HuH-7.5 (cell line): ENCODE measurements around the gene ARHGAP24.
"Not testable (repeated sequence)": the region's sequence is repeated elsewhere in the genome, so short reads cannot be mapped to it uniquely, and the experiment has no call there.

Experiments
- DNase-seq: peaks from one replicate; pipeline ENCODE4 v3.0.0; 2011; ENCODE audit warnings: low spot score

ARHGAP24 gene

DNA sequence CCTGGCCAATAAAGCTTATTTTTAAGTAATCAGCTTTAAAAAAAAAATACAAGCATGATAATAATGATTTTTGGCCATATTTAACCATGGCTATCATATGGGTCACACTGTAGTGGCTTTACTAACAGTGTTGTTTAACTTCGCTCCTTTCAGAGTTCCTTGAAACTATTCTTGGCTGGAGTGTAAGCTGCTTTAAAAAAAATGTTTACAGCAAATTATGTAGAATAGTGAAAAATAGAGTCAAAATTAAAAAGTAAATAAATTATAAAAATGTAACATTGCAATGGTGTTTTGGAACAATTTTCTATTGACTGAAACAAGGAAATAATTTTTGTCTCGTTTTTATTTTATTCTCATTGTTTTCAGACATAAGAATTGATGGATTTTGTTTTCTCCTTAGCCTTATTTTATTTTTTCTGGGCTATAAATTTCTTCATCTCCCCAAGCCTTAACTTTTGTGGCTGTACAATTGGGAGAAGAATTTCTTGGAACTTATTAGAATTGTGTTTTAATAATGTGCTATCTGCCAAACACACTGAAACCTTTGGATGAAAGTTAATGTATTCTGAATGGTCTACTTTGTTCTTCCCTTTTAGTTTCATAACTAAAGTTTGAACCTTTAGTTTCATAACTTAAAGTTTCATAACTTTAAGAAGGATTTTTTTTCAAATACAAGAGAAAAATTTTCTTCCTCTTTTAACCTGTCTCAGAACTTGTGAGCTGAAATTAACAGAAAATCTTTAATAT, 182.0 kb downstream of the ARHGAP24 start:
- DNase-seq: no peak

- DNase-seq: no peak
Measured at GRCh38 chr4:85658766-85659439, 184.0 kb downstream of the ARHGAP24 start.

DNA sequence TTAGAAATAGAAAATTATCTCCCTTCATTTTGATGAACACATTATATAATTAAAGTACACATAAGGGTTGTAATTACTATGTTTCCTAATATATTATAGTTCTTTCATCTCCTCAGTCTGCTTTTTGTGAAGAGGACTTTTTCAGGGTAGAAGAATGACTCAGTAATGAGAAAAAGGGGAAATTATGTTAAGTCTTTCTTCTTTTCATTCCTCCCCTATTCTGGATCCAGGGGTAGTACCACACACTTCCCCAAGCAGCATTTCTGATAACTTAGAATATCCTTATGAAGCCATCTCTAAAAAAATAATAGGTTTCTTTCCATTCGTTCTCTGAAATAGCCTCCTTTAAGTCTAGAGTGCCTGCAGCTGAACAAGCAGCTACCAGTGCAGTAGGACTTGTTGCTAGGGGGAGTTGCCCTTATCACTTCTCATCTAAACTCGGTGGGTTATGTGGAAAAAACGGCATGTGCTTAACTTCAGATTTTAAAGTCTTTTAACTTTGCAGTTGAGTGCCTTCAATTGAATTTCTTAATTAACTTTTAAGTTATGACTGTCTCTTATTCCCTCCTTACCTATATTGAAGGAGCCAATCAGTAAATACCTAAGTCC, 184.8 kb downstream of the ARHGAP24 start:
- DNase-seq: no peak

GRCh38 chr4:85666625-85667024, 191.7 kb downstream of the ARHGAP24 start:
- DNase-seq: not testable (repeated sequence)

DNA sequence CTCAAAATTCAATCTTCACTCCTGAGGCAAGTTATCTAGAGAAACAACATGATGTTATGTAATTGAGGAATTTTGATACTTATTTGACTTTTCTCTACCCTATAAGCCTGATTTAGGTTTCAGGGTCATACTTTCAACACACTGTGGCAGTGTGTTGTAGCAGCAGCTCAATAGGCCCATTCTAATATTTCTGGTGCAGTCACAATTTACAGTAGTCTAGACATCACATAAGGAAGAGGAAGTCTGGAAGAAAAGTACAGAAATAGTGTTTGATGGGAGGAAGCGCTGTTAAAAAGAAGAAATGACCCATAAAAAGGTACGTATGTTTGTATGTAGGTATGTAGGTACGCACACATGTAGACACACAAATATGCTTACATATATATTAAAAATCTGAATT, 194.3 kb downstream of the ARHGAP24 start:
- DNase-seq: no peak

GRCh38 chr4:85669992-85670548, 195.1 kb downstream of the ARHGAP24 start:
- no peak for DNase-seq

DNA sequence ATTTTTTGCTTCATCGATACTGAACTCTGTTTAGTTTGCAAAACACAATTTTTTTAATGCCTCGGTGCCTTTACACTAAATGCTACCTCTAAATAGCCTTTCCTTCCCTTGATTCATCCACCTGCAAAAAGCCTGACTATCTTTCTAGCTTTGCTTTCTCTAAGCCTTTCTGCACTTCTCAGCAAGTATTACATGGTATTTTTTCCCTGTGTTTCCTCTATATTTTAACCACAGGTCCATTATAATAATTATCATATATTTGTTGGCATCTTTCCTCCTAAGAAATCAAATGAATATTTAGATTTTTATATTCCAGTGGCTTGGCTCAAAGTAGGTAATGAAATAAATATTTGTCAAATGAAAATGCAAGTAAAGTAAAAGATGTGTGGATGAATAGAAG, 196.2 kb downstream of the ARHGAP24 start:
- DNase-seq: no peak

DNA sequence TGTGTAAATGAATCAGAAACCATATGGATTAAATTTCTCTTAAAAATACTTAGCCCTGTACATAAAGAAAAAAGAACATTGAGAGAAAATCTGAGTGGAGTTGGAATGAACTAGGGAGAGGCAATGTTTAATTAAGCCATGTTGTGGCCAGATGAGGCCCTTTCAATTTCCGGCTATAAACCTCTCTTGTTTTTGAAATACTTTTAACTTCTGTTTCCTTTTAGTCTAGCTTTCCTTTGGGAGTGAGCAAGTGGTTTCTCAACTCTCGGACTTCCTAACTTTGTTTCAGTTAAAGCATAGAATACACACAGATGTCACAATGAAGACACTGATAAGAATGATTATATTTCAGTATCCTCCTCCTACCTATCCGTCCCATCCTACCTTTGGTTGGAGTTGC, 197.2 kb downstream of the ARHGAP24 start:
- no peak for DNase-seq

- no peak for DNase-seq
Measured at GRCh38 chr4:85672959-85673358, 198.0 kb downstream of the ARHGAP24 start.

GRCh38 chr4:85673540-85673939, 198.6 kb downstream of the ARHGAP24 start:
- no peak for DNase-seq

DNA sequence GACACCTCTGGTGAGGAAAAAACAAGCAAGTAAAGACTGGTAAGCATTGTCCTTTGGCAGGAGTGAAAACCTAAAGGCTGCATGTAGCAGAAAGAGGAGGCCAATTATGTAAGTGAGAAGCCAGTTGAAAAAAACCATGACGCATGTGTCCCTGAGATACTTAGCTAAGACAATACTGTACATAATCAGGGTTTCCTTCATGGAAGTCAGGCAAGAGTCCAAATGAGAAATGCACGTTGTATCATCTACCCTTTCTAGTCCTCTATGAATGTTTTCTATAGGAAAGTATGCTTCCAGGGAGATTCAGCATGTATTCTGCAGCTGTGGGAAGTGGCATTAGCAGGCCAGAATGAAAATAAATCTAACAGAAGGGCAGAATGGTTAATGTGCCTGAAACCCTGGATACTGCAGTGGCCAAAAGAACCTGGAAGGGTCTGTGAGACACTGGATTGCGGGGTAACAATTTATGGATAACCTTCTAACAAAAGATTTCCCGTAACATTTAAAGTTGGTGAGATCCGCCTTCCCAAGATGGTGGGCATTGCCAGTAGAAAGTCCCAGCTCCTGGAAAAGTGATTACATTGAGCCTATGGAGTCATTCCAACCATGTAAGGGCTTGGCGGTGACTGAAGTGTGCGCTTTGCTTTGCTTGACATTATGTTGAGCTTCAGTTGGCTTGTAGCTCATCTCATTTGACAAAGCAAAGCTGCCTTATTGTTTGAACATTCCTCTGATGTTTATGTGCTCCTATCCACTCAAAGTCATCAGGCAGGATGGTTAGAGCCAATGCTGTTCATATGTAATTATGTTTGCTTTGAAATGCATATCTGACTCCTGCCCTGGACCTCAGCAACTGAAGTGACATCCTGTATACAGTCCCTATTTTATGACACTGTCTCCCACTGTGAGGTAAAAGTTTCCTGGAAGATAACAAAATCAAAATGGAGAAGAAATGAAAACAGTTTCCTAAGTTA, 200.4 kb downstream of the ARHGAP24 start:
- no peak for DNase-seq

GRCh38 chr4:85676050-85676425, 201.1 kb downstream of the ARHGAP24 start:
- DNase-seq: no peak

DNA sequence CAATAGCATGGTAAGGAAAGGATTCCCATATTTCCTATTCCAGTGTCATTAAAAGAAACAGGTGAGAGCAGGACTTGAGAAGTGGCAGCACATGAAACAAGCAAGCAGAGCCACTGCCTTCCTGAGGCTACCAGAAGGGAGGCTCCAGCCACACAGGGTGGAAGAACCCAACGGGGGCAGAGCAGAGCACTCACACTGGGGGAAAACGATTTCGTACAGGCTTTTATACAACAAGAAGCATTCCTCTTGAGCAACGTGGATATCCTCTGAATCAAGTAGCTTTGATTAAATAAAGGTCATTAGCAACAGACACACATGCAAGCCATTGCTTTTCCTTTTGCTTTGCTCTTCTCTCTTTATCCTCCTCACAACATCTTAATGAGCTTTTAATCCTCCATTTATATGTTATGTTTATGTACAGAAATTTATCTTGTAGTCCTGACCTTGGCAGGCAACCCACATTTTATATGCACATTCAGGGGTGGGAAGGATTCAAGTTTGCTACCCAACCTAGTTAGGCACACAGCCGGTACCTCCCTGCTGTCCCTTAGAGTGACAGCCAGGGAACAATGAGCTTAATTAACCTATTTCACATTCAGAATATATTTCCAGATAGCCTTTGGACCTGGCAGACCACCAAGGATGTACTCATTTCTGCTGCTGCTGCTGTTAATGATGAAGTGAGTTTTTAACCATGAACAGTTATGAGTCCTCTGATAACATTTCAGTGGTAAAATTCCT, 202.1 kb downstream of the ARHGAP24 start:
- no peak for DNase-seq

DNA sequence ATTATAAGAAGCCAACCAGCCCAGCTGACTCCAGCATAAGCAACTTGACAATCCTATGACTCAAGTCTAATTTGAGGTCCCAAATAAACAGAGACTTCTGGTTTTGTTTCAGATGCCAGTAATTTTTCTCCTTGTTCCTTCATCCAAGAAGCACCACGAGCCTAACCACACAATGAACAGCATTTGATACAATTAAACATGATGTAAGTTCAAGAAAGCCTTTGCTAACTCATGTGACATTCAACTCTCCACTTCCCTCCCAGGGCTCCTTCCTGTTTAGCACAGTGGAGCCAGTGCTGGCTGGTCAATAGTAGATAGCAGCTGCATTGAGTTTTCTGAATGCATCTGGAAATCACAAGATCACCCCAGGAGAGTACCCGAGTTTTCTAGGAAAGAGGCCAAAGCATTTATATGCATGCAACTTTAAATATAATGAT, 206.3 kb downstream of the ARHGAP24 start:
- no peak for DNase-seq

DNA sequence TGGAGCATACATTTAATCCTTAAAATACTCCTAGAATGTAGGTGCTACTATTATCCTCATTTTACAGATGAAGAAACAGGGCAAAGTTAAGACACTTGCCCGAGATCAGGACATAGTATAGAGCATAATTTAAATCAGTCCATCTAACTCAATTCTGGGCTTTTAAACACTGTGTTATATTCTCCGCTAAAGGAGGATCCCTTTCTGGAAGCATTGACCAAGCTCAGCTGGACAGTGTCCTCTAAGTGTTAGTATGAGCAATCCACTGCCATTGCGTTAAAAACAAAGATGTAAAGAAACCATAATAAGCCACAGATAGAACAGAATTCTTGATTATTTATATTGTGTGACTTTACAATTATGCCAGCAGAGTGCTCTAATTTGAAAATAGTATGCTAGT, 207.0 kb downstream of the ARHGAP24 start:
- no peak for DNase-seq

GRCh38 chr4:85682391-85682790, 207.4 kb downstream of the ARHGAP24 start:
- no peak for DNase-seq

- no peak for DNase-seq
Measured at GRCh38 chr4:85684676-85685075, 209.7 kb downstream of the ARHGAP24 start.

DNA sequence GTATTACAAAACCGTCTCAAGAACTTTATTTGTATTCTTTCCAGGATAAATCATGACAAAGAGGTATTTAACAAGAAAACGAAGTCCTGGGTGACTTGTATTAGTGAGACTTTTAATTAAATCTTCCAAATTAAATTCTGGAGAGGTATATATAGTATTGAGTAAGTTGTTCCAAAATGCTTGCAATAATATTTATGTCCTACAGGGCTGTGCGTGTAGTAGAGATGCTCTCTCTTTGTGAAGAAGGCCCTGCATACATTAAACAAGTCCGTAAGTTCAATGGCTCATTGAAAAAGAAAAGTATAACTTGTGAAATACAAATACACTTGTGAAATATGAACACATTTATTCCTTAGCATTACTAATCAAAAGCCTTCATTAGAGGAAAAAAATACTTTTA, 211.4 kb downstream of the ARHGAP24 start:
- no peak for DNase-seq

DNA sequence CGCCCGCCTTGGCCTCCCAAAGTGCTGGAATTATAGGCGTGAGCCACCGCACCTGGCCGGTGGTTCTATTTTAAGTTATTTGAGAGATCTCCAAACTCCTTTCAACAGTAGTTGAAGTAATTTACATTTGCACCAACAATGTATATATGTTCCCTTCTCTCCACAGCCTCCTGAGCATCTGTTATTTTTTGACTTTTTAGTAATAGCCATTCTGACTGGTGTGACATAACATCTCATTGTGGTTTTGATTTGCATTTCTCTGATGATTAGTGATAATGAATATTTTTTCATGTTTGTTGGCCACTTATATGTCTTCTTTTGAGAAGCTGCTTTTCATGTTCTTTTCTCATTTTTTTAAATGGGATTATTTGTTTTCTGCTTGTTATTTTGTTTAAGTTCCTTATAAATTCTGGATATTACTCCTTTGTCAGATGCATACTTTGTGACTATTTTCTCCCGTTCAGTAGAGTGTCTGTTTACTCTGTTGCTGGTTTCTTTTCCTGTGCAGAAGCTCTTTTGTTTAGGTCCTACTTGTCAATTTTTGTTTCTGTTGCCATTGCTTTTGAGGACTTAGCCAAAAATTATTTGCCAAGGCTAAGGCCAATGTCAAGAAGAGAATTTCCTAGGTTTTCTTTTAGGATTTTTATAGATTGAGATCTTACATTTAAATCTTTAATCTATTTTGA, 213.2 kb downstream of the ARHGAP24 start:
- DNase-seq: no peak

- no peak for DNase-seq
Measured at GRCh38 chr4:85696661-85697060, 221.7 kb downstream of the ARHGAP24 start.

- no peak for DNase-seq
Measured at GRCh38 chr4:85697854-85698253, 222.9 kb downstream of the ARHGAP24 start.
